A549 (cell line): Measurements from ENCODE around the gene VIPAS39. TPM values are rescaled to one million over a fixed set of nuclear protein-coding genes. Genes with fewer than 3 reads are reported as not detected.

ENCODE experiments used
- ATAC-seq, 2 experiments: fragments of 200-7000 bp in 1 of 2; fragments of >200 bp in 1 of 2; cut with Nextera tagmentation in 1 of 2; cut with Tn5 transposase in 1 of 2; 3 replicates each; pipeline versions ENCODE4 v1.8.0 to v1.9.1; 2018 to 2020; ENCODE audit warnings: mild to moderate bottlenecking in 1 of 2, moderate library complexity in 1 of 2
- CTCF ChIA-PET: fragments of 300-600 bp; sonication (Branson Sonifier 250); formaldehyde crosslinking; extraction: SDS; loops from one replicate; lab custom pipeline; 2021; ENCODE audit warnings: antibody characterized with exemption, inconsistent platforms; lab: Yijun Ruan, JAX
- POLR2A ChIA-PET: fragments of 350-600 bp; formaldehyde crosslinking; extraction: SDS; loops from one replicate; lab custom pipeline; 2021; ENCODE audit warnings: antibody characterized with exemption, inconsistent platforms; lab: Yijun Ruan, JAX
- DNase-seq, 2 experiments: peaks; one replicate each; pipeline versions ENCODE4 v3.0.0 to v3.0.0-alpha.2; 2011 to 2016; ENCODE audit warnings: low read depth in 1 of 2, low spot score in 1 of 2
- FAIRE-seq: peaks from 2 replicates; lab custom pipeline; 2011; peaks lifted over from hg19 to GRCh38; lab: Jason Lieb, UNC
- H3K27ac ChIP-seq, 2 experiments: fragments of >200 bp; sonication (Bioruptor Twin); formaldehyde crosslinking; 3 replicates each; pipeline ENCODE4 v1.5.1; 2016 to 2017
- H3K4me1 ChIP-seq: fragments of >200 bp; sonication (Bioruptor Twin); formaldehyde crosslinking; 3 replicates; pipeline ENCODE4 v1.6.1; 2016
- H3K4me2 ChIP-seq: fragments of >200 bp; sonication (Bioruptor Twin); formaldehyde crosslinking; 3 replicates; pipeline ENCODE4 v1.6.1; 2016
- H3K4me3 ChIP-seq: fragments of >200 bp; sonication (Bioruptor Twin); formaldehyde crosslinking; 3 replicates; pipeline ENCODE4 v1.5.1; 2016
- H3K9me3 ChIP-seq: fragments of >200 bp; sonication (Bioruptor Twin); formaldehyde crosslinking; 3 replicates; pipeline ENCODE4 v1.6.1; 2016
- CBX2 ChIP-seq: fragments of 200-600 bp; sonication (generic); IDR thresholded peaks from 2 replicates; pipeline ENCODE4 v1.6.1; 2016; ENCODE audit warnings: low read depth, mild to moderate bottlenecking, borderline replicate concordance
- CHD2 ChIP-seq: fragments of 150-350 bp; IDR thresholded peaks from 2 replicates; pipeline ENCODE4 v1.6.1; 2014; ENCODE audit warnings: low read length; ENCODE audit not compliant: partially characterized antibody
- EHF ChIP-seq: fragments of 250-450 bp; sonication (Bioruptor Pico); IDR thresholded peaks from 2 replicates; pipeline ENCODE4 v1.5.0; 2020; ENCODE audit warnings: mild to moderate bottlenecking
- FOSL2 ChIP-seq, 2 experiments: fragments of 450-650 bp in 1 of 2; fragments of >200 bp in 1 of 2; sonication (Bioruptor Twin) in 1 of 2; formaldehyde crosslinking; IDR thresholded peaks; 2 replicates each; pipeline versions ENCODE4 v1.5.0 to v1.6.1; 2016 to 2020; ENCODE audit warnings: mild to moderate bottlenecking in 1 of 2, moderate library complexity in 1 of 2
- HDAC2 ChIP-seq: fragments of 200-600 bp; sonication (generic); IDR thresholded peaks from 2 replicates; pipeline ENCODE4 v1.6.1; 2016
- HOXB5 ChIP-seq: fragments of 250-450 bp; sonication (Bioruptor Pico); IDR thresholded peaks from 2 replicates; pipeline ENCODE4 v1.5.0; 2020; ENCODE audit warnings: mild to moderate bottlenecking, moderate library complexity
- JUN ChIP-seq, 2 experiments: fragments of >200 bp; sonication (Bioruptor Twin); formaldehyde crosslinking; IDR thresholded peaks; 2 replicates in 1 of 2; 3 replicates in 1 of 2; pipeline ENCODE4 v1.6.1; 2016 to 2017
- JUNB ChIP-seq: fragments of >200 bp; sonication (Bioruptor Twin); formaldehyde crosslinking; IDR thresholded peaks from 2 replicates; pipeline ENCODE4 v1.6.1; 2016
- KDM1A ChIP-seq: fragments of 200-600 bp; sonication (generic); IDR thresholded peaks from 2 replicates; pipeline ENCODE4 v1.6.1; 2016; ENCODE audit warnings: low read depth, mild to moderate bottlenecking
- MAFK ChIP-seq: fragments of 450-650 bp; IDR thresholded peaks from 2 replicates; pipeline ENCODE4 v1.6.1; 2014; ENCODE audit not compliant: partially characterized antibody
- NFE2L2 ChIP-seq: fragments of 150-350 bp; conservative IDR thresholded peaks from 2 replicates; pipeline ENCODE4 v1.6.1; 2014; ENCODE audit warnings: low read length
- NPAS2 ChIP-seq: fragments of 250-450 bp; sonication (Bioruptor Pico); IDR thresholded peaks from 2 replicates; pipeline ENCODE4 v1.8.0; 2022; ENCODE audit warnings: mild to moderate bottlenecking, moderate library complexity, borderline replicate concordance
- PHF8 ChIP-seq: fragments of 200-600 bp; sonication (generic); IDR thresholded peaks from 2 replicates; pipeline ENCODE4 v1.6.1; 2016; ENCODE audit warnings: low read depth, mild to moderate bottlenecking, antibody characterized with exemption, moderate library complexity, borderline replicate concordance
- RAD21 ChIP-seq, 2 experiments: fragments of >200 bp in 1 of 2; sonication (Bioruptor Twin) in 1 of 2; formaldehyde crosslinking in 1 of 2; IDR thresholded peaks in 1 of 2; conservative IDR thresholded peaks in 1 of 2; 2 replicates in 1 of 2; 3 replicates in 1 of 2; pipeline ENCODE4 v1.6.1; 2012 to 2018; ENCODE audit warnings: inconsistent platforms in 1 of 2
- RCOR1 ChIP-seq: fragments of 150-350 bp; IDR thresholded peaks from 2 replicates; pipeline ENCODE4 v1.6.1; 2014; ENCODE audit warnings: antibody characterized with exemption, low read length, low read depth
- SMC3 ChIP-seq: fragments of >200 bp; sonication (Bioruptor Twin); formaldehyde crosslinking; IDR thresholded peaks from 3 replicates; pipeline ENCODE4 v1.6.1; 2018; ENCODE audit warnings: inconsistent platforms
- TFCP2L1 ChIP-seq: fragments of 250-450 bp; sonication (Bioruptor Pico); IDR thresholded peaks from 2 replicates; pipeline ENCODE4 v1.5.0; 2021; ENCODE audit warnings: mild to moderate bottlenecking
- TP53 ChIP-seq: fragments of 250-450 bp; sonication (Bioruptor Pico); IDR thresholded peaks from 2 replicates; pipeline ENCODE4 v1.5.0; 2021; ENCODE audit warnings: mild to moderate bottlenecking, moderate library complexity
- ZNF302 ChIP-seq: fragments of 250-450 bp; sonication (Bioruptor Pico); IDR thresholded peaks from 2 replicates; pipeline ENCODE4 v1.9.0; 2021; ENCODE audit warnings: inconsistent platforms, mild to moderate bottlenecking, moderate library complexity
- WGBS: methylation state at CpG from one replicate; pipeline ENCODE4 v1.1.6; 2017; ENCODE audit errors: missing lambda C conversion rate; 5-methylcytosine and 5-hydroxymethylcytosine counted together
- polyA plus RNA-seq, 4 experiments: library from polyadenylated mRNA; depleted of rRNA in 3 of 4; stranded (reverse); fragments of >200 nt; fragmentation: RNase III in 1 of 4; extraction: RNeasy Plus Mini Kit Qiagen cat#74134 plus additional on column Dnase treatment in 1 of 4; gene quantifications; 2 replicates in 3 of 4; 3 replicates in 1 of 4; pipeline ENCODE4 v1.2.3, GENCODE V29; 2011 to 2017
- TF ChIP-seq, protein P1 (sequence below): fragments of 250-450 bp; sonication (Bioruptor Pico); IDR thresholded peaks from 2 replicates; pipeline ENCODE4 v1.5.0; 2021; ENCODE audit warnings: mild to moderate bottlenecking, moderate library complexity, borderline replicate concordance
- TF ChIP-seq, protein P2 (sequence below): fragments of >200 bp; sonication (Bioruptor Twin); formaldehyde crosslinking; IDR thresholded peaks from 3 replicates; pipeline ENCODE4 v1.5.1; 2016
- TF ChIP-seq, protein P3 (sequence below): fragments of >200 bp; sonication (Bioruptor Twin); formaldehyde crosslinking; IDR thresholded peaks from 2 replicates; pipeline ENCODE4 v1.6.1; 2016

Gene VIPAS39
- polyA plus RNA-seq, 2 of the 4 experiments (the other 2 are of a cell fraction), result 14.9 to 35.8 TPM

DNA sequence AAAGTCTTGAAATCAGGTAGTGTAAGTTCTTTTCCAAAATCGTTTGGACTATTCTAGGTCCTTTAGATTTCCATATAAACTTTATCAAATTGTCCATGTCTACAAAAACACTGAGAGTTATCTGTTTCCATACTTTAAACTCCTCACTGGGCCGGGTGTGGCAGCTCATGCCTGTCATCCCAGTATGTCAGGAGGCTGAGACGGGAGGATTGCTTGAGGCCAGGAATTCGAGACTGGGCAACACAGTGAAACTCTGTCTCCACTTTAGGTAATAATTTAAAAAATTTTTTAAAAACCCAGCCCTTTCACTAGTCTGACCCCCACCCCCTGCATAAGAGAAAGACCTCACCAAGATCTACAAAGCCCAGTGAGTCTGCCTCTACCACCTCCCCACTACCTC lies 47.6 kb upstream of the VIPAS39 start:
- DNase-seq (no peak), ATAC-seq (no peak)
- H3K4me1 ChIP-seq, result peaks cover 15% of the 10 kb centered on the region
- POLR2A ChIA-PET, result no interaction called here
- TF ChIP-seq, protein P1, sequence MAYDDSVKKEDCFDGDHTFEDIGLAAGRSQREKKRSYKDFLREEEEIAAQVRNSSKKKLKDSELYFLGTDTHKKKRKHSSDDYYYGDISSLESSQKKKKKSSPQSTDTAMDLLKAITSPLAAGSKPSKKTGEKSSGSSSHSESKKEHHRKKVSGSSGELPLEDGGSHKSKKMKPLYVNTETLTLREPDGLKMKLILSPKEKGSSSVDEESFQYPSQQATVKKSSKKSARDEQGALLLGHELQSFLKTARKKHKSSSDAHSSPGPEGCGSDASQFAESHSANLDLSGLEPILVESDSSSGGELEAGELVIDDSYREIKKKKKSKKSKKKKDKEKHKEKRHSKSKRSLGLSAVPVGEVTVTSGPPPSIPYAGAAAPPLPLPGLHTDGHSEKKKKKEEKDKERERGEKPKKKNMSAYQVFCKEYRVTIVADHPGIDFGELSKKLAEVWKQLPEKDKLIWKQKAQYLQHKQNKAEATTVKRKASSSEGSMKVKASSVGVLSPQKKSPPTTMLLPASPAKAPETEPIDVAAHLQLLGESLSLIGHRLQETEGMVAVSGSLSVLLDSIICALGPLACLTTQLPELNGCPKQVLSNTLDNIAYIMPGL (CRISPR knock-in tag), result no peak
- TF ChIP-seq, protein P2, sequence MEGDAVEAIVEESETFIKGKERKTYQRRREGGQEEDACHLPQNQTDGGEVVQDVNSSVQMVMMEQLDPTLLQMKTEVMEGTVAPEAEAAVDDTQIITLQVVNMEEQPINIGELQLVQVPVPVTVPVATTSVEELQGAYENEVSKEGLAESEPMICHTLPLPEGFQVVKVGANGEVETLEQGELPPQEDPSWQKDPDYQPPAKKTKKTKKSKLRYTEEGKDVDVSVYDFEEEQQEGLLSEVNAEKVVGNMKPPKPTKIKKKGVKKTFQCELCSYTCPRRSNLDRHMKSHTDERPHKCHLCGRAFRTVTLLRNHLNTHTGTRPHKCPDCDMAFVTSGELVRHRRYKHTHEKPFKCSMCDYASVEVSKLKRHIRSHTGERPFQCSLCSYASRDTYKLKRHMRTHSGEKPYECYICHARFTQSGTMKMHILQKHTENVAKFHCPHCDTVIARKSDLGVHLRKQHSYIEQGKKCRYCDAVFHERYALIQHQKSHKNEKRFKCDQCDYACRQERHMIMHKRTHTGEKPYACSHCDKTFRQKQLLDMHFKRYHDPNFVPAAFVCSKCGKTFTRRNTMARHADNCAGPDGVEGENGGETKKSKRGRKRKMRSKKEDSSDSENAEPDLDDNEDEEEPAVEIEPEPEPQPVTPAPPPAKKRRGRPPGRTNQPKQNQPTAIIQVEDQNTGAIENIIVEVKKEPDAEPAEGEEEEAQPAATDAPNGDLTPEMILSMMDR, result no peak
- TF ChIP-seq FOSL2 (IDR thresholded peaks at IDR 0.05) (no peak), FOSL2 (CRISPR knock-in tag; IDR thresholded peaks at IDR 0.05) (no peak), SMC3 (no peak), PHF8 (no peak), RAD21 (conservative IDR thresholded peaks at IDR 0.05 in 1 of 2, IDR thresholded peaks at IDR 0.05 in 1 of 2) (no peak), NPAS2 (CRISPR knock-in tag) (no peak)
- TF ChIP-seq, all 56 proteins: peak for 0
- FAIRE-seq, result no peak
- Histone ChIP-seq H3K9me3 (no peaks in the 10 kb centered on the region; the same call in 2 of the 3 replicates), H3K27ac (no peak overlapping the region), H3K4me3 (no peak overlapping the region), H3K4me2 (no peak overlapping the region)
- CTCF ChIA-PET, result interaction anchor here (0.9 kb wide), 1 partner anchor 39 kb away, joined by 8 read pairs; no protein-coding TSS in a partner anchor
- 65% methylated on average over 4 of the region's 4 CpGs for WGBS

DNA sequence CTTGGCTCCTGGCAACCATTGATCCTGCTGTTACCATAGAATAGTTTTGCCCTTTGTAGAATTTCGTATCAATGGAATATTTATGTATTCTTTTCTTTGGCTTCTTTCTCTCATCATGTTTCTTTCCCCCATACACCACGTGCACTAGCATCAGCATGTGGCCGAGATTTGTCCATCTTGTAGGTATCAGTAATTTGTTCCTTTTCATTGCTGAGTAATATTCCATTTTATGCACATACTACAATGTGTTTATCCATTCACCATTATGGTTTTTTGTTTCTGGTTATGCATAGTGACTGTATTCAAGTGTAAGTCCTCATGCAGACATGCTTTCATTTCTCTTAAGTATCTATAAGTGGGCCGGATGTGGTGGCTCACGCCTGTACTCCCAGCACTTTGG lies 45.7 kb upstream of the VIPAS39 start:
- POLR2A ChIA-PET, result no interaction called here
- WGBS, result 94% methylated on average over 5 of the region's 5 CpGs
- peaks cover 8% of the 10 kb centered on the region for H3K4me1 ChIP-seq
- H3K9me3 ChIP-seq, result no peaks in the 10 kb centered on the region; the same call in 2 of the 3 replicates
- TF ChIP-seq HDAC2 (0 out of 2 replicates have a peak, but pooled peaks have one; percentile 21), JUNB (no peak), TFCP2L1 (CRISPR knock-in tag) (no peak)
- TF ChIP-seq, protein P1 (CRISPR knock-in tag), result no peak
- H3K27ac ChIP-seq, result no peak overlapping the region
- DNase-seq, result no peak
- no peak for ATAC-seq
- no peak overlapping the region for H3K4me3 ChIP-seq
- CTCF ChIA-PET, result no interaction called here
- FAIRE-seq, result no peak
- H3K4me2 ChIP-seq, result no peak overlapping the region

DNA sequence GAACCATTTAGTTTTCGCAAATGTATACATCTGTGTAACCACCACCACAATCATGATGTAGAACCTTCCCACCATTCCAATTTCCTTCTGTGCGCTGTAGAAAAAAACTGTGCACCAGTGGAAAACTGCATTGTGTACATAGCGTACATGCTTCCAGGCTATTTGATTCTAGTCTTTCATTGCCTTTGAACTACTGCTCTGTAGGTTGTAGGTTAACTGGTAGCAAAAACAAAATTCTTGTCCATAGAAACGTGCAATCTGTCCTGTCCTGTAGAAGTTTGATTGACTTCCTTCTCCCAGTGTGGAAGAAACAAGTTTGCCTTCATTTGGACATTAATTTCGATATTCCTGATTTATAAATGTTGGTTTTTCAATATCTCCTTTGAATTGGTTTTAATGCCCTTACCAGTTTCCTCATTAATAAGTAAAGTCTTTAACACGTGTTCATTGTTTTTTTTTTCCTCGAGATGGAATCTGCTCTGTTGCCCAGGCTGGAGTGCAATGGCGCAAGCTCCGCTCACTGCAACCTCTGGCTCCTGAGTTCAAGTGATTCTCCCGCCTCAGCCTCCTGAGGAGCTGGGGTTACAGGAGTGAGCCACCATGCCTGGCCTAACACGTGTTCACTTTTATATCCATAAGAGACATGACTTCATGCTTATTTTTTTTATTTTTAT lies 44.8 kb upstream of the VIPAS39 start:
- 76% methylated on average over 11 of the region's 11 CpGs for WGBS

More for the DNA sequence above, 44.8 kb upstream of the VIPAS39 start:
- ChIA-PET POLR2A (no interaction called here), CTCF (no interaction called here)
- H3K4me2 ChIP-seq, result no peak overlapping the region
- peaks cover 6% of the 10 kb centered on the region; the same call in 1 of the 3 replicates for H3K4me1 ChIP-seq
- no peak overlapping the region for H3K4me3 ChIP-seq
- DNase-seq, result no peak
- FAIRE-seq, result no peak
- TF ChIP-seq TP53 (CRISPR knock-in tag) (no peak), KDM1A (no peak), NFE2L2 (no peak), JUN (IDR thresholded peaks at IDR 0.05) (no peak), MAFK (no peak), HOXB5 (CRISPR knock-in tag) (no peak), ZNF302 (no peak), CBX2 (no peak), HDAC2 (no peak), EHF (CRISPR knock-in tag) (no peak), RCOR1 (no peak), CHD2 (no peak), RAD21 (conservative IDR thresholded peaks at IDR 0.05 in 1 of 2, IDR thresholded peaks at IDR 0.05 in 1 of 2) (no peak), FOSL2 (IDR thresholded peaks at IDR 0.05) (no peak), FOSL2 (CRISPR knock-in tag; IDR thresholded peaks at IDR 0.05) (no peak)
- TF ChIP-seq, protein P3, sequence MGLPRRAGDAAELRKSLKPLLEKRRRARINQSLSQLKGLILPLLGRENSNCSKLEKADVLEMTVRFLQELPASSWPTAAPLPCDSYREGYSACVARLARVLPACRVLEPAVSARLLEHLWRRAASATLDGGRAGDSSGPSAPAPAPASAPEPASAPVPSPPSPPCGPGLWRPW, result no peak
- TF ChIP-seq, protein P2, result no peak
- H3K9me3 ChIP-seq, result no peaks in the 10 kb centered on the region; the same call in 2 of the 3 replicates
- no peak for ATAC-seq
- H3K27ac ChIP-seq, result no peak overlapping the region
